Pancreas (tissue), 10 donors: Measurements from ENCODE around the gene POGZ. TPM values are rescaled to one million over a fixed set of nuclear protein-coding genes. Genes with fewer than 3 reads are reported as not detected.
"Not testable (repeated sequence)": the region's sequence is repeated elsewhere in the genome, so short reads cannot be mapped to it uniquely, and the experiment has no call there.

ENCODE experiments used
- ATAC-seq, 4 donors: fragments of 200-7000 bp; cut with Tn5 transposase; one replicate each; pipeline versions ENCODE4 v1.8.0 to v1.9.1; 2020; ENCODE audit warnings: mild to moderate bottlenecking in 4 of 4, moderate library complexity in 4 of 4
- DNase-seq, 6 donors: peaks; one replicate each; pipeline ENCODE4 v3.0.0-alpha.2; 2020
- FAIRE-seq: peaks from 2 replicates; lab custom pipeline; 2012; peaks lifted over from hg19 to GRCh38; lab: Jason Lieb, UNC
- H3K27ac ChIP-seq, 4 donors: fragments of 200-600 bp; sonication (generic); 1 replicate in 3 of 4; 2 replicates in 1 of 4; pipeline versions ENCODE4 v1.5.0 to v1.8.0; 2020
- H3K27me3 ChIP-seq, 4 donors: fragments of 200-600 bp; one replicate each; pipeline ENCODE4 v1.8.0; 2021
- H3K36me3 ChIP-seq, 3 donors: fragments of 200-600 bp; sonication (generic) in 1 of 3; one replicate each; pipeline versions ENCODE4 v1.5.0 to v1.8.0; 2020 to 2021
- H3K4me1 ChIP-seq, 3 donors: fragments of 200-600 bp; one replicate each; pipeline ENCODE4 v1.8.0; 2021
- H3K4me3 ChIP-seq, 4 donors: fragments of 200-600 bp; sonication (generic) in 2 of 4; one replicate each; pipeline versions ENCODE4 v1.5.0 to v1.8.0; 2020 to 2021
- H3K9me3 ChIP-seq, 4 donors: fragments of 200-600 bp; one replicate each; pipeline ENCODE4 v1.8.0; 2021
- WGBS, 2 donors: extraction: QIAGEN DNeasy Blood & Tissue Kit; methylation state at CpG; one replicate each; pipeline ENCODE4 v1.1.7; 2013; 5-methylcytosine and 5-hydroxymethylcytosine counted together
- intact Hi-C, 3 donors: fragments of 100-400 bp; cut with DNase I; formaldehyde crosslinking; loops; one replicate each; pipeline versions ENCODE4 v1.11.1 to v1.14.2; 2022
- polyA plus RNA-seq, 2 donors: library from polyadenylated mRNA; stranded (reverse); fragments of 200-250 nt; gene quantifications; one replicate each; pipeline ENCODE4 v1.2.3, GENCODE V29; 2013
- total RNA-seq, 6 donors: library from RNA; stranded (reverse); fragmentation: NEBNext Ultra II Directional in 4 of 6; extraction: Animal tissue kit (Norgen Biotek cat#: 25700) in 4 of 6; gene quantifications; one replicate each; pipeline versions ENCODE4 v1.2.1 to v1.2.4, GENCODE V29; 2021 to 2023
- TF ChIP-seq, protein P1 (sequence below), 4 donors: fragments of 200-600 bp; sonication (generic) in 3 of 4; IDR thresholded peaks; one replicate each; pipeline versions ENCODE4 v1.5.0 to v1.8.0; 2021; ENCODE audit warnings: antibody characterized with exemption in 4 of 4
- donor health status: healthy with polysubstance abuse.
- donor health status: DM: no; HTN: no; CAD: no; lungs with moderate emphysema.
- donor health status: DM: no; HTN: no; CAD: no.
- donor health status: control.
- donor health status: control.
- donor health status: Bipolar disorder and iron deficiency.
- donor health status: DM: yes; HTN: yes; CAD: no.
- donor health status: DM: no; HTN: no; CAD: no.
- donor health status: DM: no; HTN: no; CAD: no.
- donor health status: DM: yes; HTN: yes; CAD: no.

POGZ gene
- total and polyA plus RNA-seq, 8 donors = 24.5 to 61.0 (median 32.4) TPM

DNA sequence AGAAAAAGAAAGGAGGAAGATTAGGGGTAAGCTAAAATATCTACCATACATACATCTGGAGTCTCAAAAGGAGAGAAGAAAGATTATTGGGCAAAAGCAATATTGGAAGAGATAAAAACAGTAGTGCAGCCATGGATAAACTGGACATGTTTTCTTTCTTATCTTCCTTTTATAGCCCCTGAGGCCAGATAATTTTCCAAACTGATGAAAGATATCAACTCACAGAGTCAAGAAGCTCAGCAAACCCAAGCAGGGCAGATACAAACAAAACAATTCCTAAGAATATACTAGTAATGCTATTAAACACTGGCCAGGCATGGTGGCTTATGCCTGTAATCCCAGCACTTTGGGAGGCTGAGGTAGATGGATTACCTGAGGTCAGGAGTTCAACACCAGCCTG is 65.7 kb downstream of the POGZ start:
- ATAC-seq (no peak), FAIRE-seq (no peak), DNase-seq (no peak)
- no peak overlapping the region for H3K4me3 ChIP-seq
- TF ChIP-seq, protein P1, sequence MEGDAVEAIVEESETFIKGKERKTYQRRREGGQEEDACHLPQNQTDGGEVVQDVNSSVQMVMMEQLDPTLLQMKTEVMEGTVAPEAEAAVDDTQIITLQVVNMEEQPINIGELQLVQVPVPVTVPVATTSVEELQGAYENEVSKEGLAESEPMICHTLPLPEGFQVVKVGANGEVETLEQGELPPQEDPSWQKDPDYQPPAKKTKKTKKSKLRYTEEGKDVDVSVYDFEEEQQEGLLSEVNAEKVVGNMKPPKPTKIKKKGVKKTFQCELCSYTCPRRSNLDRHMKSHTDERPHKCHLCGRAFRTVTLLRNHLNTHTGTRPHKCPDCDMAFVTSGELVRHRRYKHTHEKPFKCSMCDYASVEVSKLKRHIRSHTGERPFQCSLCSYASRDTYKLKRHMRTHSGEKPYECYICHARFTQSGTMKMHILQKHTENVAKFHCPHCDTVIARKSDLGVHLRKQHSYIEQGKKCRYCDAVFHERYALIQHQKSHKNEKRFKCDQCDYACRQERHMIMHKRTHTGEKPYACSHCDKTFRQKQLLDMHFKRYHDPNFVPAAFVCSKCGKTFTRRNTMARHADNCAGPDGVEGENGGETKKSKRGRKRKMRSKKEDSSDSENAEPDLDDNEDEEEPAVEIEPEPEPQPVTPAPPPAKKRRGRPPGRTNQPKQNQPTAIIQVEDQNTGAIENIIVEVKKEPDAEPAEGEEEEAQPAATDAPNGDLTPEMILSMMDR (IDR thresholded peaks at IDR 0.05) = no peak
- H3K4me1 ChIP-seq = no peaks in the 10 kb centered on the region
- H3K9me3 ChIP-seq = no peaks in the 10 kb centered on the region
- H3K27ac ChIP-seq = no peak overlapping the region
- no peaks in the 10 kb centered on the region for H3K36me3 ChIP-seq
- H3K27me3 ChIP-seq = no peaks in the 10 kb centered on the region
- intact Hi-C loops = no loop called here

DNA sequence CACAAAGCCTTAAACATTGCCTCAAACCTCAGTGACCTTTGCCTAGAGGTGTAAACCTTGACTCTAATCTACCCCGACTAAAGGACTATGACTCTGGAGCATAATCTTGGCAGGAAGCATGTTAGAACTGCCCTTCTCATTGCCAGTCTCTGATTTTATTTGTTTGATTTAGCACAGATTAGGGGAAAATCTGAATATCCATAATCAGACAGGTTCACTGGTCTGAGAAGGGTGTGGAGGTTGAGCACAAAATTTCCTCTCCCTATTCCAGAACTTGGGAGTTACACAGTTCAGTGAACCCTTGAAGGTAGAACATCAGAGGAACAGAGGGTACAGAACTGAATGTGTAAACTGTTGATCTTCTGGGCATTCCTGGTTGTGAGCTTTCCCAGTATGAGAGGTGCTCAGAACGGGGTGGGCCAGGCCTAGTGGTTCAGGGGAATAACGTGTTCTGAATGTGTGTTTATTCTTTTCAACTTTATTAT is 68.2 kb downstream of the POGZ start:
- TF ChIP-seq, protein P1 (IDR thresholded peaks at IDR 0.05) = no peak

DNA sequence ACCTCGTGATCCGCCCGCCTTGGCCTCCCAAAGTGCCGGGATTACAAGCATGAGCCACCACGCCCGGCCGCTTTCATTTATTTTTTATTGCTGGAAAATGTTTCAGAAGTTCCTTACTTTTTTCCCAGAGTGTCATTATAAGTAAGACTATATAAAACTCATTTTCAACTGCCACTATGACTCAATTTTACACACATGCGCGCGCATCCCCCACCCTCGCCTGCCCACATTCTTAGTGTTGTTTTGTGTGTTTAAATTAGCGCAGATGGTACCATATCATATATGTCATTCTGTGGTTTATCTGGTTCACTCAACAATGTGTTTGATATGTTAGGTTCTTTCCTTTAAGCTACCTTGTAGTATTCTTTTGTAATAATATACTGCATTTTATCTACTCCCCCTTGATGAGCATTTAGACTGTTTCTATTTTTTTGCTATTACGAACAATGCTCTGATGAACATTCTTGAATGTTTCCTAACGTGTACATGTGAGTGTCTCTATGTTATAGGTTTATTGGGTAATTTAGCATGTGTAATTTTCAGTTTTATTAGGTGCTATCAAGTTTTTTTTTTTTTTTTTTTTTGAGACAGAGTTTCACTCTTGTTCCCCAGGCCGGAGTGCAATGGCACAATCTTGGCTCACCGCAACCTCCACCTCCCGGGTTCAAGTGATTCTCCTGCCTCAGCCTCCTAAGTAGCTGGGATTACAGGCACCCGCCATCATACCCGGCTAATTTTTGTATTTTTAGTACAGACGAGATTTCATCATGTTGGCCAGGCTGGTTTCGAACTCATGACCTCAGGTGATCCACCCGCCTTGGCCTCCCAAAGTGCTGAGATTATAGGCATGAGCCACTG is 68.8 kb downstream of the POGZ start:
- H3K27me3 ChIP-seq, ATAC-seq, FAIRE-seq, H3K27ac ChIP-seq, intact Hi-C loops, H3K4me3 ChIP-seq, H3K4me1 ChIP-seq, H3K36me3 ChIP-seq, DNase-seq, H3K9me3 ChIP-seq: not testable (repeated sequence)
- WGBS, 2 donors = 88 to 94% methylated on average over 19 to 22 of the region's 22 CpGs

More for the DNA sequence above, 68.2 kb downstream of the POGZ start:
- intact Hi-C loops = no loop called here
- DNase-seq (no peak), ATAC-seq (no peak), FAIRE-seq (no peak)
- no peaks in the 10 kb centered on the region for H3K36me3 ChIP-seq
- whole genome bisulfite sequencing, 2 donors = 63 to 69% methylated on average over 3 of the region's 3 CpGs
- H3K4me3 ChIP-seq = no peak overlapping the region
- no peaks in the 10 kb centered on the region for H3K9me3 ChIP-seq
- H3K4me1 ChIP-seq = no peaks in the 10 kb centered on the region
- H3K27me3 ChIP-seq = no peaks in the 10 kb centered on the region
- H3K27ac ChIP-seq = no peak overlapping the region

DNA sequence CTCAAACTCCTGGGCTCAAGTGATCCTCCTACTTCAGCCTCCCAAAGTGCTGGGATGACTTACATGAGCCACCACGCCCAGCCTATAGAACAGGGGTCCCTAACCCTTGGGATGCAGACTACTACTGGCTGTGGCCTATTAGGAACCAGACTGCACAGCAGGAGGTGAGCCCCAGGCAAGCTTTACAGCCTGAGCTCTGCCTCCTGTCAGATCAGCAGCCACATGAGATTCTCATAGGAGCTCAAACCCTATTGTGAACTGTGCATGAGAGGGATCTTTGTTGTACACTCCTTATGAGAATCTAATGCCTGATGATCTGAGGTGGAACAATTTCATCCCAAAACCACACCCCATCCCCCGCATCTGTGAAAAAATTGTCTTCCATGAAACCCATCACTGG is 73.3 kb downstream of the POGZ start:
- Histone ChIP-seq H3K27me3 (no peaks in the 10 kb centered on the region), H3K27ac (no peak overlapping the region), H3K36me3 (no peaks in the 10 kb centered on the region), H3K4me3 (no peak overlapping the region), H3K4me1 (no peaks in the 10 kb centered on the region), H3K9me3 (no peaks in the 10 kb centered on the region)
- FAIRE-seq (no peak), DNase-seq (no peak), ATAC-seq (no peak)
- WGBS, 2 donors = 79 to 88% methylated on average over 2 of the region's 2 CpGs
- TF ChIP-seq, protein P1 (IDR thresholded peaks at IDR 0.05) = no peak
- intact Hi-C loops = no loop called here

DNA sequence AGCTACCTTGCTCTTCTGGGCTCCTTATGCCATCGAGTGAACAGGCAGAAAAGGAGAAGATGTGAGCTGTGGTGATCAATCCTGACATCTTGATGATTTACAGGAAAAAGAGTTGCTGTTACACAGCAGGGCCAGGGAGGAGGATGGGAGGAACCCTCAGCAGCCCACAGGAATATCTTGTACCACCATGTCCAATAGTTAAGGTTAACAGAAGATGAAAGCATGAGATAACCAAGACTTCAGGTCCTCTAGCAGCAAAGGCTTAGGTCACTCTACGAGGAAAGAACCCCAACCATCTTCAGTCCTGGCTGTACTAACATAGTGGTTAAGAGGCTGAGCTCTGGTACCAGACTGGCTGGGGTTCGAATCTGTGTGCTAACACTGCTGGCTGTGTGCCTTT is 74.7 kb downstream of the POGZ start:
- DNase-seq (no peak), ATAC-seq (no peak), FAIRE-seq (no peak)
- TF ChIP-seq, protein P1 (IDR thresholded peaks at IDR 0.05) = no peak
- intact Hi-C loops = no loop called here
- Histone ChIP-seq H3K27ac (no peak overlapping the region), H3K9me3 (no peaks in the 10 kb centered on the region), H3K4me1 (no peaks in the 10 kb centered on the region), H3K36me3 (no peaks in the 10 kb centered on the region), H3K4me3 (no peak overlapping the region), H3K27me3 (no peaks in the 10 kb centered on the region)
- 62 to 63% methylated on average over 3 of the region's 3 CpGs for WGBS, 2 donors
